SK-N-SH treated with all-trans-retinoic acid at 6 μM for 48 hours (cell line): ENCODE results near the gene AMOTL2.

Experiments
- CSRNP3 ChIP-seq: fragments of 250-450 bp; sonication (Bioruptor Pico); IDR thresholded peaks from 2 replicates; pipeline ENCODE4 v1.5.1; 2021; ENCODE audit warnings: mild to moderate bottlenecking, moderate library complexity
- PPARA ChIP-seq: fragments of 250-450 bp; sonication (Bioruptor Pico); IDR thresholded peaks from 2 replicates; pipeline ENCODE4 v1.5.0; 2020; ENCODE audit warnings: mild to moderate bottlenecking, borderline replicate concordance
- ZFP3 ChIP-seq: fragments of 250-450 bp; sonication (Bioruptor Pico); IDR thresholded peaks from 2 replicates; pipeline ENCODE4 v1.5.0; 2020; ENCODE audit warnings: mild to moderate bottlenecking, moderate library complexity
- ZFP30 ChIP-seq: fragments of 450-650 bp; formaldehyde crosslinking; IDR thresholded peaks from 2 replicates; pipeline ENCODE4 v1.5.0; 2022; ENCODE audit warnings: mild to moderate bottlenecking, moderate library complexity
- TF ChIP-seq, protein P1 (sequence below): fragments of 250-450 bp; sonication (Bioruptor Pico); IDR thresholded peaks from 2 replicates; pipeline ENCODE4 v1.8.0; 2021; ENCODE audit warnings: low read depth, mild to moderate bottlenecking, moderate library complexity, borderline replicate concordance
- TF ChIP-seq, protein P2 (sequence below): fragments of 250-450 bp; sonication (Bioruptor Pico); IDR thresholded peaks from 2 replicates; pipeline ENCODE4 v1.8.0; 2020; ENCODE audit warnings: mild to moderate bottlenecking, moderate library complexity, borderline replicate concordance
- TF ChIP-seq, protein P3 (sequence below): fragments of 250-450 bp; sonication (Bioruptor Pico); IDR thresholded peaks from 2 replicates; pipeline ENCODE4 v1.5.1; 2020; ENCODE audit warnings: low read depth, mild to moderate bottlenecking, moderate library complexity

GRCh38 chr3:134344560-134344959 lies 29.7 kb downstream of the AMOTL2 start:
- TF ChIP-seq, protein P1, sequence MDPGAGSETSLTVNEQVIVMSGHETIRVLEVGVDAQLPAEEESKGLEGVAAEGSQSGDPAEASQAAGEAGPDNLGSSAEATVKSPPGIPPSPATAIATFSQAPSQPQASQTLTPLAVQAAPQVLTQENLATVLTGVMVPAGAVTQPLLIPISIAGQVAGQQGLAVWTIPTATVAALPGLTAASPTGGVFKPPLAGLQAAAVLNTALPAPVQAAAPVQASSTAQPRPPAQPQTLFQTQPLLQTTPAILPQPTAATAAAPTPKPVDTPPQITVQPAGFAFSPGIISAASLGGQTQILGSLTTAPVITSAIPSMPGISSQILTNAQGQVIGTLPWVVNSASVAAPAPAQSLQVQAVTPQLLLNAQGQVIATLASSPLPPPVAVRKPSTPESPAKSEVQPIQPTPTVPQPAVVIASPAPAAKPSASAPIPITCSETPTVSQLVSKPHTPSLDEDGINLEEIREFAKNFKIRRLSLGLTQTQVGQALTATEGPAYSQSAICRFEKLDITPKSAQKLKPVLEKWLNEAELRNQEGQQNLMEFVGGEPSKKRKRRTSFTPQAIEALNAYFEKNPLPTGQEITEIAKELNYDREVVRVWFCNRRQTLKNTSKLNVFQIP (CRISPR knock-in tag), result no peak
- TF ChIP-seq ZFP3 (CRISPR knock-in tag) (no peak), ZFP30 (CRISPR knock-in tag) (no peak), PPARA (CRISPR knock-in tag) (no peak), CSRNP3 (CRISPR knock-in tag) (no peak)
- TF ChIP-seq, protein P2, sequence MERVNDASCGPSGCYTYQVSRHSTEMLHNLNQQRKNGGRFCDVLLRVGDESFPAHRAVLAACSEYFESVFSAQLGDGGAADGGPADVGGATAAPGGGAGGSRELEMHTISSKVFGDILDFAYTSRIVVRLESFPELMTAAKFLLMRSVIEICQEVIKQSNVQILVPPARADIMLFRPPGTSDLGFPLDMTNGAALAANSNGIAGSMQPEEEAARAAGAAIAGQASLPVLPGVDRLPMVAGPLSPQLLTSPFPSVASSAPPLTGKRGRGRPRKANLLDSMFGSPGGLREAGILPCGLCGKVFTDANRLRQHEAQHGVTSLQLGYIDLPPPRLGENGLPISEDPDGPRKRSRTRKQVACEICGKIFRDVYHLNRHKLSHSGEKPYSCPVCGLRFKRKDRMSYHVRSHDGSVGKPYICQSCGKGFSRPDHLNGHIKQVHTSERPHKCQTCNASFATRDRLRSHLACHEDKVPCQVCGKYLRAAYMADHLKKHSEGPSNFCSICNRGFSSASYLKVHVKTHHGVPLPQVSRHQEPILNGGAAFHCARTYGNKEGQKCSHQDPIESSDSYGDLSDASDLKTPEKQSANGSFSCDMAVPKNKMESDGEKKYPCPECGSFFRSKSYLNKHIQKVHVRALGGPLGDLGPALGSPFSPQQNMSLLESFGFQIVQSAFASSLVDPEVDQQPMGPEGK (CRISPR knock-in tag), result no peak
- TF ChIP-seq, protein P3, sequence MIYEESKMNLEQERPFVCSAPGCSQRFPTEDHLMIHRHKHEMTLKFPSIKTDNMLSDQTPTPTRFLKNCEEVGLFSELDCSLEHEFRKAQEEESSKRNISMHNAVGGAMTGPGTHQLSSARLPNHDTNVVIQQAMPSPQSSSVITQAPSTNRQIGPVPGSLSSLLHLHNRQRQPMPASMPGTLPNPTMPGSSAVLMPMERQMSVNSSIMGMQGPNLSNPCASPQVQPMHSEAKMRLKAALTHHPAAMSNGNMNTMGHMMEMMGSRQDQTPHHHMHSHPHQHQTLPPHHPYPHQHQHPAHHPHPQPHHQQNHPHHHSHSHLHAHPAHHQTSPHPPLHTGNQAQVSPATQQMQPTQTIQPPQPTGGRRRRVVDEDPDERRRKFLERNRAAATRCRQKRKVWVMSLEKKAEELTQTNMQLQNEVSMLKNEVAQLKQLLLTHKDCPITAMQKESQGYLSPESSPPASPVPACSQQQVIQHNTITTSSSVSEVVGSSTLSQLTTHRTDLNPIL (CRISPR knock-in tag), result no peak
